Activated CD8-positive, alpha-beta memory T cell treated with anti-CD3 and anti-CD28 coated beads, Interleukin-2, amount 50 U/mL, for 1 hour (primary cell): ENCODE results near the gene CCDC82.

Experiments
- DNase-seq: peaks from one replicate; pipeline ENCODE4 v3.0.0-alpha.2; 2020; ENCODE audit errors: extremely low read depth

The CCDC82 gene

GRCh38 chr11:96329419-96329818 is 60.3 kb downstream of the CCDC82 start:
- no peak for DNase-seq

- no peak for DNase-seq
These were observed 61.2 kb downstream of the CCDC82 start for GRCh38 chr11:96328395-96329010.

GRCh38 chr11:96326959-96327358 is 62.8 kb downstream of the CCDC82 start:
- DNase-seq: no peak

- DNase-seq: no peak
These were observed 64.8 kb downstream of the CCDC82 start for GRCh38 chr11:96324912-96325311.

- DNase-seq: no peak
These were observed 66.1 kb downstream of the CCDC82 start for GRCh38 chr11:96323642-96323985.

- DNase-seq: no peak
These were observed 66.7 kb downstream of the CCDC82 start for GRCh38 chr11:96322775-96323641.

- no peak for DNase-seq
These were observed 68.6 kb downstream of the CCDC82 start for GRCh38 chr11:96321091-96321490.

- no peak for DNase-seq
These were observed 69.6 kb downstream of the CCDC82 start for GRCh38 chr11:96319898-96320656.

- no peak for DNase-seq
These were observed 70.9 kb downstream of the CCDC82 start for GRCh38 chr11:96318850-96319249.

- DNase-seq: no peak
These were observed 71.3 kb downstream of the CCDC82 start for GRCh38 chr11:96318399-96318798.

GRCh38 chr11:96317985-96318384 is 71.7 kb downstream of the CCDC82 start:
- DNase-seq: no peak

GRCh38 chr11:96317571-96317970 is 72.1 kb downstream of the CCDC82 start:
- DNase-seq: no peak

GRCh38 chr11:96316869-96317268 is 72.8 kb downstream of the CCDC82 start:
- no peak for DNase-seq

GRCh38 chr11:96315476-96315875 is 74.2 kb downstream of the CCDC82 start:
- DNase-seq: no peak

GRCh38 chr11:96314326-96315020 is 75.2 kb downstream of the CCDC82 start:
- DNase-seq: no peak

- no peak for DNase-seq
These were observed 76.5 kb downstream of the CCDC82 start for GRCh38 chr11:96313163-96313562.

GRCh38 chr11:96311120-96311568 is 78.6 kb downstream of the CCDC82 start:
- DNase-seq: no peak

- no peak for DNase-seq
These were observed 79.5 kb downstream of the CCDC82 start for GRCh38 chr11:96310236-96310635.

- DNase-seq: no peak
These were observed 80.1 kb downstream of the CCDC82 start for GRCh38 chr11:96309643-96310017.

GRCh38 chr11:96309016-96309642 is 80.6 kb downstream of the CCDC82 start:
- no peak for DNase-seq

- DNase-seq: no peak
These were observed 82.0 kb downstream of the CCDC82 start for GRCh38 chr11:96307776-96308140.
